ENCODE data around the gene ACOX3.

ACOX3 gene

DNA sequence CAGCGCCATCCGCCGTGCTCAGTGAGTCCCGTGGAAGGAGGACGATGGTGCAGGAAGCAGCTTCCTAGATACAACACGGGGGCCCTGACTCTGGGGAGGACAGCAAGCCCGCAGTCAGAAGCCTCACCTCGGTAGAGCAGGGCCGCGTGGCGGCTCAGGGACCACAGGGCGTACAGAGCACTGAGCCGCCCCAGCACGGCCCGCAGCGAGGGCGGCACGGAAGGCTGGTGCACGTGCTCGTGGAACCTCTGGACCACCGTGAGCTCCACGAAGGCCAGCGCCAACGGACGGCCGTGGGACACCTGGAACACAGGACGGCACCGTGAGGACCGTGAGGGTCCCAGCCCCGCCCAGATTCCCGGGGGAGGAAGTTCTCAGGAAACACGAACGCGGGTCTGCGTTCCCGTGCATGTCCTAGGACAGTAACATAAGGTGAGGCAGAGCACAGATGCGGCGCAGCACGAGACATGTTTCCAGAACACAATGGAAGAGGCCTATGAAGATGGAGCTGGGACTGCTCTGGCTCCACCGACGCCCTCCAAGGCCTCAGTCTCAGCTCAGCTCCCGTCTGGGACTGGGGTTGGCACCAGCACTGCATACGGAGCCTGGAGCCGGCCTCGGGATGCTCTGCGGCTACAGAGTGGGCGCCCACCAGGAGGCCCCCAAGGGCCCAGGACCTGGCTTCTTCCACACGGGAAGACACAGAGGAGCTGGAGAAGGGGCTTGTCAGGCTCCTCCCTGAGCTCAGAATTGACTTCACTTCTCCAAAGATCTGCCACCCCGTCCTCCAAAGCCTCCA is 65.5 kb downstream of the ACOX3 start:
- CTCF ChIA-PET = no interaction called here
- no peak overlapping the region for H3K27ac ChIP-seq (ENCODE audit: extremely low read depth, low read depth, low read length)

DNA sequence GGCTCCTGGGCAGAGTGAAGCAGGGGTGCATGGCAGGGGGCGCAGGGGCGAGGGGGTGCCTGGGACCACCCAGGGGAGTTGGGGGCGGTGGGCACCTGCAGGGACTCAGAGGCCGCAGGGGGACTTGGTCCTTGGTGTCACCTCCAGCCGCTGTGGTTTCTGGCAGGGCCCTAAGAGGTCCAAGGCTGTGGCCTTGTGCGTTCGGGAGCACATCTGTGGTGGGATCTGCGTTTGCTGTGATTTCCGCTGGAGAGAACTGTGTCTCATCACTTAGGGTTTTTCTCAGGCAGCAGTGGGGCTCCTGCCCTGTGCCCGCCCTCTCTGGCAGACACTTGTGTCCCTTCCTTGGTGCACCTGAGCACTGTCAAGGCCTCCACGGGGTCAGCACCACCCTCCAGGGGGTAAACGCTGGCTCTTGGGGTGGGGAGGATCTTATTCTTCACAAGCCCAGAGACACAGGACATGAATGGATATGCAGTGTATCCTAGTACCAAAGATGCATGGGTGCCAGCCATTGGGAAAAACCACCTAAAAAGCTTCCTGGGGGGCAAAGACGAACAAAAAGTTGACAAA is 66.5 kb downstream of the ACOX3 start:
- TF ChIP-seq, protein P1, sequence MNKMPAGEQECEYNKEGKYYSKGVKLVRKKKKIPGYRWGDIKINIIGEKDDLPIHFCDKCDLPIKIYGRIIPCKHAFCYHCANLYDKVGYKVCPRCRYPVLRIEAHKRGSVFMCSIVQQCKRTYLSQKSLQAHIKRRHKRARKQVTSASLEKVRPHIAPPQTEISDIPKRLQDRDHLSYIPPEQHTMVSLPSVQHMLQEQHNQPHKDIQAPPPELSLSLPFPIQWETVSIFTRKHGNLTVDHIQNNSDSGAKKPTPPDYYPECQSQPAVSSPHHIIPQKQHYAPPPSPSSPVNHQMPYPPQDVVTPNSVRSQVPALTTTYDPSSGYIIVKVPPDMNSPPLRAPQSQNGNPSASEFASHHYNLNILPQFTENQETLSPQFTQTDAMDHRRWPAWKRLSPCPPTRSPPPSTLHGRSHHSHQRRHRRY (tag by site-specific recombination; IDR thresholded peaks at IDR 0.05) = no peak
- TF ChIP-seq, protein P2, sequence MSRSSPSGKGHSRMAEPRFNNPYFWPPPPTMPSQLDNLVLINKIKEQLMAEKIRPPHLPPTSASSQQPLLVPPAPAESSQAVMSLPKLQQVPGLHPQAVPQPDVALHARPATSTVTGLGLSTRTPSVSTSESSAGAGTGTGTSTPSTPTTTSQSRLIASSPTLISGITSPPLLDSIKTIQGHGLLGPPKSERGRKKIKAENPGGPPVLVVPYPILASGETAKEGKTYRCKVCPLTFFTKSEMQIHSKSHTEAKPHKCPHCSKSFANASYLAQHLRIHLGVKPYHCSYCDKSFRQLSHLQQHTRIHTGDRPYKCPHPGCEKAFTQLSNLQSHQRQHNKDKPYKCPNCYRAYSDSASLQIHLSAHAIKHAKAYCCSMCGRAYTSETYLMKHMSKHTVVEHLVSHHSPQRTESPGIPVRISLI (tag by site-specific recombination; IDR thresholded peaks at IDR 0.05) = no peak
- TF ChIP-seq ZNF146 (tag by site-specific recombination; IDR thresholded peaks at IDR 0.05) = no peak
- TF ChIP-seq ZNF138 (tag by site-specific recombination; IDR thresholded peaks at IDR 0.05; ENCODE audit: borderline replicate concordance) = no peak
- TF ChIP-seq ZNF843 (tag by site-specific recombination; IDR thresholded peaks at IDR 0.05) = no peak
- no peak for TF ChIP-seq ZNF560 (tag by site-specific recombination; IDR thresholded peaks at IDR 0.05; ENCODE audit: borderline replicate concordance)
- TF ChIP-seq SALL2 (tag by site-specific recombination; IDR thresholded peaks at IDR 0.05; ENCODE audit: borderline replicate concordance) = no peak
- no peak for TF ChIP-seq ZNF132 (tag by site-specific recombination; IDR thresholded peaks at IDR 0.05; ENCODE audit: borderline replicate concordance)
- no peak for TF ChIP-seq ZNF76 (tag by site-specific recombination; IDR thresholded peaks at IDR 0.05; ENCODE audit: borderline replicate concordance, low read depth)
- TF ChIP-seq ZNF660 (tag by site-specific recombination; IDR thresholded peaks at IDR 0.05) = no peak
- TF ChIP-seq, protein P3, sequence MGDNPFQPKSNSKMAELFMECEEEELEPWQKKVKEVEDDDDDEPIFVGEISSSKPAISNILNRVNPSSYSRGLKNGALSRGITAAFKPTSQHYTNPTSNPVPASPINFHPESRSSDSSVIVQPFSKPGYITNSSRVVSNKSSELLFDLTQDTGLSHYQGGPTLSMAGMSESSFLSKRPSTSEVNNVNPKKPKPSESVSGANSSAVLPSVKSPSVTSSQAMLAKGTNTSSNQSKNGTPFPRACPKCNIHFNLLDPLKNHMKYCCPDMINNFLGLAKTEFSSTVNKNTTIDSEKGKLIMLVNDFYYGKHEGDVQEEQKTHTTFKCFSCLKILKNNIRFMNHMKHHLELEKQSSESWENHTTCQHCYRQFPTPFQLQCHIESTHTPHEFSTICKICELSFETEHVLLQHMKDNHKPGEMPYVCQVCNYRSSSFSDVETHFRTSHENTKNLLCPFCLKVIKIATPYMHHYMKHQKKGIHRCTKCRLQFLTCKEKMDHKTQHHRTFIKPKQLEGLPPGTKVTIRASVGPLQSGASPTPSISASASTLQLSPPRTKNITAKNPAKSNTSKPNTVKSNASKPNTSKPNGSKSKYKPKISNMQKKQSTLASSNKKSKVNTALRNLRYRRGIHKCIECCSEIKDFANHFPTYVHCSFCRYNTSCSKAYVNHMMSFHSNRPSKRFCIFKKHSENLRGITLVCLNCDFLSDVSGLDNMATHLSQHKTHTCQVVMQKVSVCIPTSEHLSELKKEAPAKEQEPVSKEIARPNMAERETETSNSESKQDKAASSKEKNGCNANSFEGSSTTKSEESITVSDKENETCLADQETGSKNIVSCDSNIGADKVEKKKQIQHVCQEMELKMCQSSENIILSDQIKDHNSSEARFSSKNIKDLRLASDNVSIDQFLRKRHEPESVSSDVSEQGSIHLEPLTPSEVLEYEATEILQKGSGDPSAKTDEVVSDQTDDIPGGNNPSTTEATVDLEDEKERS (tag by site-specific recombination; IDR thresholded peaks at IDR 0.05) = no peak
- TF ChIP-seq, protein P4, sequence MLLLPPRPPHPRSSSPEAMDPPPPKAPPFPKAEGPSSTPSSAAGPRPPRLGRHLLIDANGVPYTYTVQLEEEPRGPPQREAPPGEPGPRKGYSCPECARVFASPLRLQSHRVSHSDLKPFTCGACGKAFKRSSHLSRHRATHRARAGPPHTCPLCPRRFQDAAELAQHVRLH (tag by site-specific recombination; IDR thresholded peaks at IDR 0.05) = no peak
- TF ChIP-seq, protein P5, sequence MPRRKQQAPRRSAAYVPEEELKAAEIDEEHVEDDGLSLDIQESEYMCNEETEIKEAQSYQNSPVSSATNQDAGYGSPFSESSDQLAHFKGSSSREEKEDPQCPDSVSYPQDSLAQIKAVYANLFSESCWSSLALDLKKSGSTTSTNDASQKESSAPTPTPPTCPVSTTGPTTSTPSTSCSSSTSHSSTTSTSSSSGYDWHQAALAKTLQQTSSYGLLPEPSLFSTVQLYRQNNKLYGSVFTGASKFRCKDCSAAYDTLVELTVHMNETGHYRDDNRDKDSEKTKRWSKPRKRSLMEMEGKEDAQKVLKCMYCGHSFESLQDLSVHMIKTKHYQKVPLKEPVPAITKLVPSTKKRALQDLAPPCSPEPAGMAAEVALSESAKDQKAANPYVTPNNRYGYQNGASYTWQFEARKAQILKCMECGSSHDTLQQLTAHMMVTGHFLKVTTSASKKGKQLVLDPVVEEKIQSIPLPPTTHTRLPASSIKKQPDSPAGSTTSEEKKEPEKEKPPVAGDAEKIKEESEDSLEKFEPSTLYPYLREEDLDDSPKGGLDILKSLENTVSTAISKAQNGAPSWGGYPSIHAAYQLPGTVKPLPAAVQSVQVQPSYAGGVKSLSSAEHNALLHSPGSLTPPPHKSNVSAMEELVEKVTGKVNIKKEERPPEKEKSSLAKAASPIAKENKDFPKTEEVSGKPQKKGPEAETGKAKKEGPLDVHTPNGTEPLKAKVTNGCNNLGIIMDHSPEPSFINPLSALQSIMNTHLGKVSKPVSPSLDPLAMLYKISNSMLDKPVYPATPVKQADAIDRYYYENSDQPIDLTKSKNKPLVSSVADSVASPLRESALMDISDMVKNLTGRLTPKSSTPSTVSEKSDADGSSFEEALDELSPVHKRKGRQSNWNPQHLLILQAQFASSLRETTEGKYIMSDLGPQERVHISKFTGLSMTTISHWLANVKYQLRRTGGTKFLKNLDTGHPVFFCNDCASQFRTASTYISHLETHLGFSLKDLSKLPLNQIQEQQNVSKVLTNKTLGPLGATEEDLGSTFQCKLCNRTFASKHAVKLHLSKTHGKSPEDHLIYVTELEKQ (tag by site-specific recombination; IDR thresholded peaks at IDR 0.05; ENCODE audit: borderline replicate concordance) = no peak
- no peak for TF ChIP-seq ZNF423 (tag by site-specific recombination; IDR thresholded peaks at IDR 0.05)
- no peak for TF ChIP-seq ZNF768 (tag by site-specific recombination; IDR thresholded peaks at IDR 0.05)
- POLR2A ChIA-PET = no interaction called here

More for the DNA sequence above, 65.5 kb downstream of the ACOX3 start:
- H3K4me3 ChIP-seq (ENCODE audit: low read depth, low read length) = no peak overlapping the region
- TF ChIP-seq ZNF623 (tag by site-specific recombination; IDR thresholded peaks at IDR 0.05) (no peak), ZNF654 (tag by site-specific recombination; IDR thresholded peaks at IDR 0.05; ENCODE audit: low read depth) (no peak), ZNF266 (tag by site-specific recombination; IDR thresholded peaks at IDR 0.05; ENCODE audit: low read depth) (no peak), ZNF596 (tag by site-specific recombination; IDR thresholded peaks at IDR 0.05) (no peak), ZNF837 (tag by site-specific recombination; IDR thresholded peaks at IDR 0.05) (no peak)
- H3K4me1 ChIP-seq (ENCODE audit: control insufficient read depth, insufficient read depth, low read length) = no peaks in the 10 kb centered on the region
- H3K9me3 ChIP-seq (ENCODE audit: control insufficient read depth, insufficient read depth, low read depth, low read length) = no peaks in the 10 kb centered on the region
- no peaks in the 10 kb centered on the region for H3K36me3 ChIP-seq (ENCODE audit: control insufficient read depth in 2 of 2, insufficient read depth in 1 of 2, low read length in 2 of 2)
- POLR2A ChIA-PET = no interaction called here

More for the DNA sequence above, 66.5 kb downstream of the ACOX3 start:
- Histone ChIP-seq H3K9me3 (ENCODE audit: control insufficient read depth, insufficient read depth, low read depth, low read length) (no peaks in the 10 kb centered on the region), H3K4me1 (ENCODE audit: control insufficient read depth, insufficient read depth, low read length) (no peaks in the 10 kb centered on the region), H3K4me3 (ENCODE audit: low read depth, low read length) (no peak overlapping the region), H3K27ac (ENCODE audit: extremely low read depth, low read depth, low read length) (no peak overlapping the region), H3K36me3 (ENCODE audit: control insufficient read depth in 2 of 2, insufficient read depth in 1 of 2, low read length in 2 of 2) (no peaks in the 10 kb centered on the region)
- CTCF ChIA-PET = no interaction called here
